ENCODE data around the gene GARIN5A. TPM values are rescaled to one million over a fixed set of nuclear protein-coding genes. Genes with fewer than 3 reads are reported as not detected.

Gene GARIN5A
- total RNA-seq, 1 donor from 2014 or later: 2.0 TPM

- Mint-ChIP-seq H3K36me3 (ENCODE audit: unreplicated experiment) (no peaks in the 10 kb centered on the region), H3K9me3 (ENCODE audit: unreplicated experiment) (no peaks in the 10 kb centered on the region), H3K4me3 (ENCODE audit: unreplicated experiment) (no peak overlapping the region), H3K4me1 (ENCODE audit: unreplicated experiment) (peaks cover 5% of the 10 kb centered on the region), H3K27ac (ENCODE audit: unreplicated experiment) (no peak overlapping the region), H3K27me3 (ENCODE audit: unreplicated experiment) (peaks cover 22% of the 10 kb centered on the region)
- TF ChIP-seq CTCF (IDR thresholded peaks at IDR 0.05): no peak
- DNase-seq (ENCODE audit: extremely low spot score, unreplicated experiment): no peak
Observed at GRCh38 chr19:50496189-50497021, 19.8 kb upstream of the GARIN5A start.

GRCh38 chr19:50495020-50495531, 18.4 kb upstream of the GARIN5A start:
- H3K36me3 Mint-ChIP-seq (ENCODE audit: unreplicated experiment): no peaks in the 10 kb centered on the region
- H3K27ac Mint-ChIP-seq (ENCODE audit: unreplicated experiment): no peak overlapping the region
- no peak for TF ChIP-seq CTCF (IDR thresholded peaks at IDR 0.05)
- H3K9me3 Mint-ChIP-seq (ENCODE audit: unreplicated experiment): no peaks in the 10 kb centered on the region
- peaks cover 29% of the 10 kb centered on the region for H3K27me3 Mint-ChIP-seq (ENCODE audit: unreplicated experiment)
- DNase-seq (ENCODE audit: extremely low spot score, unreplicated experiment): no peak
- no peak overlapping the region for H3K4me3 Mint-ChIP-seq (ENCODE audit: unreplicated experiment)
- peaks cover 5% of the 10 kb centered on the region for H3K4me1 Mint-ChIP-seq (ENCODE audit: unreplicated experiment)

GRCh38 chr19:50494186-50495019, 17.8 kb upstream of the GARIN5A start:
- Mint-ChIP-seq H3K4me1 (ENCODE audit: unreplicated experiment) (peaks cover 5% of the 10 kb centered on the region), H3K27me3 (ENCODE audit: unreplicated experiment) (peaks cover 31% of the 10 kb centered on the region), H3K27ac (ENCODE audit: unreplicated experiment) (no peak overlapping the region), H3K36me3 (ENCODE audit: unreplicated experiment) (no peaks in the 10 kb centered on the region), H3K9me3 (ENCODE audit: unreplicated experiment) (no peaks in the 10 kb centered on the region), H3K4me3 (ENCODE audit: unreplicated experiment) (no peak overlapping the region)
- no peak for DNase-seq (ENCODE audit: extremely low spot score, unreplicated experiment)
- TF ChIP-seq CTCF (IDR thresholded peaks at IDR 0.05): no peak

GRCh38 chr19:50493171-50493570, 16.5 kb upstream of the GARIN5A start:
- no peak for TF ChIP-seq CTCF (IDR thresholded peaks at IDR 0.05)
- Mint-ChIP-seq H3K27ac (ENCODE audit: unreplicated experiment) (no peak overlapping the region), H3K4me3 (ENCODE audit: unreplicated experiment) (no peak overlapping the region), H3K4me1 (ENCODE audit: unreplicated experiment) (peaks cover 5% of the 10 kb centered on the region), H3K36me3 (ENCODE audit: unreplicated experiment) (no peaks in the 10 kb centered on the region), H3K9me3 (ENCODE audit: unreplicated experiment) (no peaks in the 10 kb centered on the region), H3K27me3 (ENCODE audit: unreplicated experiment) (peaks cover 40% of the 10 kb centered on the region)
- DNase-seq (ENCODE audit: extremely low spot score, unreplicated experiment): no peak

Measured in osteocyte (in vitro differentiated cells).